Adrenal gland (tissue), 12 donors: ENCODE measurements around the gene MRI1. TPM values are rescaled to one million over a fixed set of nuclear protein-coding genes. Genes with fewer than 3 reads are reported as not detected.

ENCODE experiments used
- DNase-seq, 7 donors: peaks; one replicate each; pipeline ENCODE4 v3.0.0-alpha.2; 2019 to 2020
- H3K27ac ChIP-seq, 5 donors: fragments of 200-600 bp; sonication (generic) in 4 of 5; 1 replicate in 3 of 5; 2 replicates in 2 of 5; pipeline versions ENCODE4 v1.5.1 to v1.8.0; 2016 to 2020; ENCODE audit warnings: mild to moderate bottlenecking in 1 of 5
- H3K27me3 ChIP-seq: fragments of 200-600 bp; 2 replicates; pipeline ENCODE4 v1.8.0; 2021
- H3K36me3 ChIP-seq, 2 donors: fragments of 200-600 bp; replicated peaks in 1 of 2; 1 replicate in 1 of 2; 2 replicates in 1 of 2; pipeline versions ENCODE4 v1.5.1 to v1.8.0; 2018 to 2022
- H3K4me1 ChIP-seq, 2 donors: fragments of 200-600 bp; replicated peaks in 1 of 2; 1 replicate in 1 of 2; 2 replicates in 1 of 2; pipeline versions ENCODE4 v1.5.1 to v1.8.0; 2018 to 2021
- H3K4me3 ChIP-seq, 4 donors: fragments of 200-600 bp; sonication (generic) in 3 of 4; one replicate each; pipeline ENCODE4 v1.5.1; 2016 to 2018
- H3K9me3 ChIP-seq, 3 donors: fragments of 200-600 bp; sonication (generic) in 1 of 3; replicated peaks in 1 of 3; 1 replicate in 2 of 3; 2 replicates in 1 of 3; pipeline versions ENCODE4 v1.5.1 to v1.8.0; 2016 to 2021
- CTCF ChIP-seq, 6 experiments: fragments of 450-650 bp in 4 of 6; fragments of 200-600 bp in 2 of 6; sonication (generic) in 1 of 6; IDR thresholded peaks; 1 replicate in 5 of 6; 2 replicates in 1 of 6; pipeline versions ENCODE4 v1.5.1 to v1.8.0; 2016 to 2021; ENCODE audit warnings: antibody characterized with exemption in 6 of 6, mild to moderate bottlenecking in 2 of 6, moderate library complexity in 1 of 6
- POLR2A ChIP-seq, 2 donors: fragments of 450-650 bp; IDR thresholded peaks; one replicate each; pipeline ENCODE4 v1.6.1; 2017; ENCODE audit warnings: antibody characterized with exemption in 2 of 2, mild to moderate bottlenecking in 2 of 2, moderate library complexity in 1 of 2
- WGBS, 4 donors: extraction: QIAGEN DNeasy Blood & Tissue Kit in 2 of 4; methylation state at CpG; one replicate each; pipeline versions ENCODE4 v1.1.5 to v1.1.7; 2013 to 2017; 5-methylcytosine and 5-hydroxymethylcytosine counted together
- intact Hi-C, 2 donors: fragments of 100-400 bp; cut with DNase I; formaldehyde crosslinking; loops; one replicate each; pipeline versions ENCODE4 v1.14.1 to v1.15.0; 2022 to 2023
- polyA plus RNA-seq, 3 donors: library from polyadenylated mRNA; stranded (reverse); fragments of 200-250 nt in 2 of 3; fragments of 350-450 nt in 1 of 3; fragmentation: Illumina TruSeq in 1 of 3; extraction: RNeasy Lipid Tissue Mini Kit (QIAGEN cat#74804) in 1 of 3; gene quantifications; one replicate each; pipeline ENCODE4 v1.2.3, GENCODE V29; 2013 to 2014
- total RNA-seq, 9 donors: library from RNA; depleted of rRNA in 4 of 9; stranded (reverse); fragments of >200 nt in 4 of 9; fragments of 120-200 nt in 1 of 9; fragmentation: NEBNext Ultra II Directional in 1 of 9; extraction: Animal tissue kit (Norgen Biotek cat#: 25700) in 1 of 9; gene quantifications; one replicate each; pipeline versions ENCODE4 v1.1.0 to v1.2.4, GENCODE V29; 2013 to 2023
- donor health status: healthy with polysubstance abuse.
- donor health status: Bipolar disorder and iron deficiency.
- donor health status: DM: yes; HTN: yes; CAD: no.
- donor health status: DM: no; HTN: no; CAD: no.
- donor health status: DM: no; HTN: no; CAD: no.
- donor health status: DM: yes; HTN: yes; CAD: no.

The MRI1 gene
- total and polyA plus RNA-seq, 12 donors, result 11.9 to 69.6 (median 38.1) TPM

GRCh38 chr19:13796301-13797057, 32.2 kb downstream of the MRI1 start:
- intact Hi-C loops, result loop anchor here in 1 of 2 donors (5.0 kb wide), 1 partner anchor 66 kb away; no protein-coding TSS in a partner anchor
- TF ChIP-seq CTCF (IDR thresholded peaks at IDR 0.05) (no peak), POLR2A (IDR thresholded peaks at IDR 0.05) (peak in 1 of 2 donors; percentile 60)
- peak; percentile 76 to 93 (median 91) for DNase-seq

GRCh38 chr19:13797058-13797440, 32.7 kb downstream of the MRI1 start:
- peaks cover 22 to 33% of the 10 kb centered on the region in 2 donors for H3K4me1 ChIP-seq
- H3K9me3 ChIP-seq, result no peaks in the 10 kb centered on the region
- peak overlapping the region in 1 of 4 donors; percentile 92 for H3K4me3 ChIP-seq
- DNase-seq, result peak in 6 of 7 donors; percentile 59 to 78 (median 62)
- TF ChIP-seq CTCF (IDR thresholded peaks at IDR 0.05) (no peak), POLR2A (IDR thresholded peaks at IDR 0.05) (no peak)
- no peaks in the 10 kb centered on the region for H3K27me3 ChIP-seq
- intact Hi-C loops, result loop anchor here in 1 of 2 donors (5.0 kb wide), 1 partner anchor 65 kb away; no protein-coding TSS in a partner anchor
- H3K36me3 ChIP-seq, result peaks cover 0 to 3% of the 10 kb centered on the region in 2 donors
- WGBS, 4 donors, result 25 to 40% (median 33%) methylated on average over 3 to 4 of the region's 4 CpGs
- peak overlapping the region; percentile 74 to 94 (median 90) for H3K27ac ChIP-seq

More at GRCh38 chr19:13796301-13797057, 32.2 kb downstream of the MRI1 start:
- H3K36me3 ChIP-seq, result peaks cover 0 to 3% of the 10 kb centered on the region in 2 donors
- H3K27ac ChIP-seq, result peak overlapping the region; percentile 74 to 94 (median 90)
- peaks cover 22 to 33% of the 10 kb centered on the region in 2 donors for H3K4me1 ChIP-seq
- no peaks in the 10 kb centered on the region for H3K27me3 ChIP-seq
- peak overlapping the region in 3 of 4 donors; percentile 40 to 92 (median 48) for H3K4me3 ChIP-seq
- no peaks in the 10 kb centered on the region for H3K9me3 ChIP-seq
- WGBS, 4 donors, result 10 to 15% (median 13%) methylated on average over 8 to 12 of the region's 12 CpGs

- Histone ChIP-seq H3K9me3 (no peaks in the 10 kb centered on the region), H3K27me3 (no peaks in the 10 kb centered on the region), H3K27ac (peak overlapping the region in 4 of 5 donors; percentile 27 to 94 (median 91)), H3K4me1 (peaks cover 22 to 33% of the 10 kb centered on the region in 2 donors), H3K4me3 (no peak overlapping the region), H3K36me3 (peaks cover 0 to 3% of the 10 kb centered on the region in 2 donors)
- DNase-seq, result peak in 6 of 7 donors; percentile 43 to 76 (median 54)
- 38 to 44% (median 40%) methylated on average over 7 of the region's 7 CpGs for WGBS, 4 donors
- intact Hi-C loops, result loop anchor here in 1 of 2 donors (5.0 kb wide), 1 partner anchor 64 kb away; no protein-coding TSS in a partner anchor
- TF ChIP-seq CTCF (IDR thresholded peaks at IDR 0.05), result no peak
- no peak for TF ChIP-seq POLR2A (IDR thresholded peaks at IDR 0.05)
Measured at GRCh38 chr19:13797870-13798269, 33.5 kb downstream of the MRI1 start.

GRCh38 chr19:13799669-13800068, 35.3 kb downstream of the MRI1 start:
- Histone ChIP-seq H3K27me3 (no peaks in the 10 kb centered on the region), H3K27ac (no peak overlapping the region), H3K4me1 (peaks cover 22 to 24% of the 10 kb centered on the region in 2 donors), H3K9me3 (no peaks in the 10 kb centered on the region), H3K4me3 (no peak overlapping the region), H3K36me3 (peaks cover 0 to 5% of the 10 kb centered on the region in 2 donors)
- WGBS, 4 donors, result 94 to 97% (median 94%) methylated on average over 14 to 22 of the region's 22 CpGs
- intact Hi-C loops, result loop anchor here in 1 of 2 donors (5.0 kb wide), 1 partner anchor 63 kb away; no protein-coding TSS in a partner anchor
- DNase-seq, result no peak
- TF ChIP-seq POLR2A (IDR thresholded peaks at IDR 0.05), result no peak
- no peak for TF ChIP-seq CTCF (IDR thresholded peaks at IDR 0.05)
